Right lobe of liver (tissue), 6 donors: ENCODE data around the gene HOXB5. TPM values are rescaled to one million over a fixed set of nuclear protein-coding genes. Genes with fewer than 3 reads are reported as not detected.

Experiments
- ATAC-seq, 4 donors: fragments of 200-7000 bp; cut with Tn5 transposase; one replicate each; pipeline ENCODE4 v1.9.1; 2020; ENCODE audit warnings: mild to moderate bottlenecking in 4 of 4, moderate library complexity in 4 of 4
- DNase-seq, 3 donors: peaks; one replicate each; pipeline ENCODE4 v3.0.0-alpha.2; 2020
- H3K27ac ChIP-seq, 3 donors: fragments of 200-600 bp; one replicate each; pipeline ENCODE4 v1.8.0; 2022
- H3K27me3 ChIP-seq, 2 donors: fragments of 200-600 bp; one replicate each; pipeline ENCODE4 v1.8.0; 2022
- H3K36me3 ChIP-seq, 4 donors: fragments of 200-600 bp; sonication (generic) in 1 of 4; one replicate each; pipeline versions ENCODE4 v1.5.1 to v1.8.0; 2017 to 2022; ENCODE audit warnings: control low read depth in 1 of 4
- H3K4me1 ChIP-seq, 4 donors: fragments of 200-600 bp; sonication (generic) in 1 of 4; one replicate each; pipeline versions ENCODE4 v1.5.1 to v1.8.0; 2017 to 2022; ENCODE audit warnings: control low read depth in 1 of 4
- H3K4me3 ChIP-seq, 3 donors: fragments of 200-600 bp; one replicate each; pipeline ENCODE4 v1.8.0; 2022
- H3K9me3 ChIP-seq, 4 donors: fragments of 200-600 bp; sonication (generic) in 1 of 4; one replicate each; pipeline versions ENCODE4 v1.5.1 to v1.8.0; 2017 to 2022; ENCODE audit warnings: control low read depth in 1 of 4
- POLR2A ChIP-seq: fragments of 450-650 bp; IDR thresholded peaks from one replicate; pipeline ENCODE4 v1.6.1; 2017; ENCODE audit warnings: antibody characterized with exemption, mild to moderate bottlenecking
- WGBS: methylation state at CpG from one replicate; pipeline ENCODE4 v1.1.6; 2018; ENCODE audit warnings: low coverage, low lambda C conversion rate; ENCODE audit not compliant: insufficient coverage; ENCODE audit errors: missing lambda C conversion rate; 5-methylcytosine and 5-hydroxymethylcytosine counted together
- intact Hi-C, 2 donors: fragments of 100-400 bp; cut with DNase I; formaldehyde crosslinking; loops; one replicate each; pipeline versions ENCODE4 v1.11.2 to v1.14.1; 2022
- total RNA-seq, 6 experiments: library from RNA; depleted of rRNA in 2 of 6; stranded (reverse); fragments of >200 nt in 2 of 6; fragmentation: NEBNext Ultra II Directional in 3 of 6; extraction: Animal tissue kit (Norgen Biotek cat#: 25700) in 3 of 6; gene quantifications; one replicate each; pipeline versions ENCODE4 v1.1.0 to v1.2.4, GENCODE V29; 2016 to 2023
- TF ChIP-seq, protein P1 (sequence below), 4 donors: fragments of 200-600 bp in 3 of 4; fragments of 450-650 bp in 1 of 4; IDR thresholded peaks; one replicate each; pipeline versions ENCODE4 v1.5.1 to v1.8.0; 2016 to 2022; ENCODE audit warnings: antibody characterized with exemption in 4 of 4, mild to moderate bottlenecking in 2 of 4
- donor health status: DM: no; HTN: yes; CAD: no.
- donor health status: DM: no; HTN: no; CAD: no.
- donor health status: DM: no; HTN: no; CAD: no.
- donor health status: DM: no; HTN: yes; CAD: no.
- donor health status: DM: no; HTN: yes; CAD: no.

Gene HOXB5
- total RNA-seq, 6 experiments from 2014 or later = 0.11 to 0.29 (median 0.19) TPM; not detected in 1

DNA sequence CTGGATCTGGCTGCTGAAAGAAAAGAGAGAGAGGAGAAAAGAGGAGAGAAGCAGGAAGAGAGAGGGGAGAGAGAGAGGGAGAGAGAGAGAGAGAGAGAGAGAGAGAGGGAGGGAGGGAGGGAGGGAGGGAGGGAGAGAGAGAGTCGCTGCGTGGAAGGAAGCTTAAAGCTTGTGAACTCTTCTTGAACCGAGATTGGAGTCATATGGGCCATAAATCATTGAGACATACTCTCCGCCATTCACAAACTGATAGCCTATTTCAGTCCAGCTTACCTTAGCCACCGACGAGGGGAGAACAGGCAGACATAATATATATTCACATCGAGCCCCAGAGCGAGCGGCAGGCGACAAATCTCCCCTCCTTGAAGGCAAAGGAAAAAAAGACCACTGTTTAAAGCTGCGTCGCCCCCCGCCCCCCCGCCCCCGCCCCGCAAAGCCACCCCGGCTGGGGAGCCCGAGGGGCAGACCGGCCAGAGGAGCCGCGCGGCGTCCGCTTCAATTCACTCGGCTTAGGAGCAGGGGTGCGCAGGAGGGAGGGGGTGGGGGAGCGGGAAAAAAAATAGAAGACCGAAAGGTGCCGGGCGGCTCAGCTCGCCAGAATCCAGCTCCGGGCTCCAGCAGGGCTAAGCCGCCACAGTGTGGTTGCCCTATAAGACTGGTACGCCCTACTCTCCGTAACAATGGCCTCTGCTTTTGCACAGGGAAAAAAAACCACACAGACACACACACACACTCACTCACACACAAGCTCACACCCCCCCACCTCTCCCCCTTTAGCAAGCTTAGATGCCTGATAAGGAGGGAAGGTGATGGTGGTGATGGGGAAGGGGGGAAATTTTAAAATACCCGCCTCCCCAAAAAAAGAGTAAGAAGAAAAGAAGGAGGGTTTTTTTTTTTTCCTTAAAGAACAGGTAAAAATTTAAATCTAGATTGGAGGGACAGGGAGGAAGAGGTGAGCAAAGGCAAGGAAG lies 38.0 kb downstream of the HOXB5 start:
- 6% methylated on average over 28 of the region's 36 CpGs for WGBS
- no peak for TF ChIP-seq POLR2A
- TF ChIP-seq, protein P1, sequence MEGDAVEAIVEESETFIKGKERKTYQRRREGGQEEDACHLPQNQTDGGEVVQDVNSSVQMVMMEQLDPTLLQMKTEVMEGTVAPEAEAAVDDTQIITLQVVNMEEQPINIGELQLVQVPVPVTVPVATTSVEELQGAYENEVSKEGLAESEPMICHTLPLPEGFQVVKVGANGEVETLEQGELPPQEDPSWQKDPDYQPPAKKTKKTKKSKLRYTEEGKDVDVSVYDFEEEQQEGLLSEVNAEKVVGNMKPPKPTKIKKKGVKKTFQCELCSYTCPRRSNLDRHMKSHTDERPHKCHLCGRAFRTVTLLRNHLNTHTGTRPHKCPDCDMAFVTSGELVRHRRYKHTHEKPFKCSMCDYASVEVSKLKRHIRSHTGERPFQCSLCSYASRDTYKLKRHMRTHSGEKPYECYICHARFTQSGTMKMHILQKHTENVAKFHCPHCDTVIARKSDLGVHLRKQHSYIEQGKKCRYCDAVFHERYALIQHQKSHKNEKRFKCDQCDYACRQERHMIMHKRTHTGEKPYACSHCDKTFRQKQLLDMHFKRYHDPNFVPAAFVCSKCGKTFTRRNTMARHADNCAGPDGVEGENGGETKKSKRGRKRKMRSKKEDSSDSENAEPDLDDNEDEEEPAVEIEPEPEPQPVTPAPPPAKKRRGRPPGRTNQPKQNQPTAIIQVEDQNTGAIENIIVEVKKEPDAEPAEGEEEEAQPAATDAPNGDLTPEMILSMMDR (IDR thresholded peaks at IDR 0.05) = no peak
- Histone ChIP-seq H3K4me3 (no peak overlapping the region), H3K36me3 (no peaks in the 10 kb centered on the region), H3K27ac (peak overlapping the region in 2 of 3 donors; percentile 16 to 27), H3K9me3 (no peaks in the 10 kb centered on the region), H3K4me1 (no peaks in the 10 kb centered on the region), H3K27me3 (peaks cover 0 to 6% of the 10 kb centered on the region in 2 donors)
- intact Hi-C loops = no loop called here
- DNase-seq = no peak
- ATAC-seq = peak in 3 of 4 donors; percentile 18 to 48 (median 36)

DNA sequence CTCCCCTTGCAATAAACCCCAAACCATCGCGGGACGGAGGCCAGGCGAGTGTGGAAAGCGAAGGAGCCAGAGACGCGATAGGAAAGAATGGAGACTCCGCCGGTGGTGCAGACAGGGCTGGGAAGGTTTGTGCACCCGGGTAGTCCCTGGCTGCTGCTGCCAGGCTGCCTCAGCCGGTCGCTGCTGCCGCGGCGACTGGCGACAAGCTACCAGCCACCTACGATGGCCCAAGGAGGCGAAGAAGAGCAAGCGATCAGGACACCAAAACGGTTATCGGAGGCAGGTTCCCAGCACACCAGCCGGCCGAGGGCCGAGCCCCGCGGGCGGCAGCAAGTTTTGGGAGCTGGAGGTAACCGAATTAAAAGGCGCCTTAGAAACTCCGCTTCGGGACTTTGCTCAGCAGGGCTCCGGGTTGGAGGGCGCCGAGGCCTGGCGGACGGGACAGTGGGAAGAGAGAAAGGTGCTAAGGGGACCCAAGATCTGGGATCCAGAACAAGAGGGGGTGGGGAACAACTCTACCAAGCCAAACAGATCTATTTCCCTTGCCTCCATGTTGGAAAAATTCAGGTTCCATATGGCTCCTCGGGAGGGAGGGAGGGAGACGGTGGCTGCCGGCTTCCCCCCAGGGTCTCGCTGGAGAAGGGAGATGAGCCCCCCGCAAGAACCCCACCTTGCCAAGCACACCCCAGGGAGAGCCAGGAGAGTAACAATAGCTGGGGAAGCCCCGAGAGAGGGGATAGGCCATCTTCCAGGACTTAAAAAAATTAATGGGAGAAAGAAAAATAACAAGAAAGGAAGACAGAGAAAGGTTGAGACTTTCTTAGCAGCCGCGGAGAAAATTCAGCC lies 38.9 kb downstream of the HOXB5 start:
- no peak for DNase-seq
- Histone ChIP-seq H3K27ac (peak overlapping the region in 2 of 3 donors; percentile 27 to 28), H3K36me3 (no peaks in the 10 kb centered on the region), H3K9me3 (no peaks in the 10 kb centered on the region), H3K4me1 (no peaks in the 10 kb centered on the region), H3K4me3 (no peak overlapping the region), H3K27me3 (peaks cover 0 to 4% of the 10 kb centered on the region in 2 donors)
- TF ChIP-seq, protein P1 (IDR thresholded peaks at IDR 0.05) = no peak
- TF ChIP-seq POLR2A = no peak
- 32% methylated on average over 39 of the region's 44 CpGs for WGBS
- intact Hi-C loops = no loop called here
- no peak for ATAC-seq

DNA sequence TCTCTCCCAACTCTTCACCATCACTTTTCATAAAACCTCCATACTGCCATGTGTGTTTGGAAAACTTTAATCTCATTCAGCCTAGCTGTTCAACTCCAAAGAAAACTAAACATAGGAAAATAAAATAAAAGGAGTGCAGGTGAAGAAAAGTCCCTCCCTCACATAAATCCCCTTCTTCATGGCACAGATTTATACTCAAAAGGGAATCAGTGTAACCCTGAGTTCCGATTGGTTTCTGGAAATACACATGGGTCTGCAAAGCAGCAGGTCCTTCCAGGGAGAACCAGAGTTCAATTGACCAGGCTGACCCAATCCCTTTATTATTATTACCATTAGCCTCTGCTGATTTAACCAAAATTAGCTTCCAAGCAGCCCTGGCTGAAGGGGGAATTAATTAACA lies 39.8 kb downstream of the HOXB5 start:
- no peaks in the 10 kb centered on the region for H3K4me1 ChIP-seq
- no peaks in the 10 kb centered on the region for H3K36me3 ChIP-seq
- no peak for ATAC-seq
- no peak for DNase-seq
- no peaks in the 10 kb centered on the region for H3K9me3 ChIP-seq
- peak overlapping the region in 1 of 3 donors; percentile 6 for H3K27ac ChIP-seq
- 15% methylated on average over 1 of the region's 1 CpG for WGBS
- H3K27me3 ChIP-seq = no peaks in the 10 kb centered on the region
- no peak for TF ChIP-seq POLR2A
- TF ChIP-seq, protein P1 (IDR thresholded peaks at IDR 0.05) = no peak
- intact Hi-C loops = no loop called here
- H3K4me3 ChIP-seq = no peak overlapping the region

DNA sequence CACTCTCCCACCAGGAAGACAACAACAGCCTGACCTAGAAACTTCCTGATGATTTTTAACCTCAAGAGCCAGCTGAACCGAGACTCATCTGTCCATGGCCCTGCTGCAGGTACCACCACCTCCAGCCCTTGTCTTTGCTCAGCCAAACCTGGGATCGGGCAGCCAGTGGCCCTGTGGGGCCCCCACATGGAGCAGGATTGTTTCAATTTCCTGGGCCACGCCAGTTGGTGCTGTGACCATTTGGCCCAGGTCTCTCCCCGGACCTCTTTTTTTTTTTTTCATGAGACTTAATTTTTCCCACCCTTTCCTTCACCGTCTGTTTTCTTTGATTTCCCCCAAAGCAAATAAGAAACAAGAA lies 40.4 kb downstream of the HOXB5 start:
- H3K4me3 ChIP-seq = no peak overlapping the region
- no peaks in the 10 kb centered on the region for H3K36me3 ChIP-seq
- no peaks in the 10 kb centered on the region for H3K4me1 ChIP-seq
- H3K27ac ChIP-seq = peak overlapping the region in 1 of 3 donors; percentile 24
- H3K9me3 ChIP-seq = no peaks in the 10 kb centered on the region
- no peak for TF ChIP-seq POLR2A
- TF ChIP-seq, protein P1 (IDR thresholded peaks at IDR 0.05) = no peak
- WGBS = 17% methylated on average over 4 of the region's 5 CpGs
- intact Hi-C loops = no loop called here
- ATAC-seq (no peak), DNase-seq (no peak)
- no peaks in the 10 kb centered on the region for H3K27me3 ChIP-seq
